H1 (cell line): Measurements from ENCODE around the gene GSTM3. TPM values are rescaled to one million over a fixed set of nuclear protein-coding genes. Genes with fewer than 3 reads are reported as not detected.

ENCODE experiments used
- BACH1 ChIP-seq: IDR thresholded peaks from 2 replicates; pipeline ENCODE4 v1.6.1; 2012; ENCODE audit warnings: low read length, improper control_type of control experiment
- CHD2 ChIP-seq: IDR thresholded peaks from 2 replicates; pipeline ENCODE4 v1.6.1; 2012; ENCODE audit warnings: low read length, improper control_type of control experiment
- EP300 ChIP-seq, 2 experiments: IDR thresholded peaks; 1 replicate in 1 of 2; 2 replicates in 1 of 2; pipeline ENCODE4 v1.6.1; 2011 to 2012; ENCODE audit warnings: low read depth in 2 of 2, low read length in 2 of 2, mild to moderate bottlenecking in 2 of 2, borderline replicate concordance in 1 of 2, inconsistent platforms in 1 of 2, moderate library complexity in 1 of 2
- JUND ChIP-seq: IDR thresholded peaks from 2 replicates; pipeline ENCODE4 v1.6.1; 2011; ENCODE audit warnings: mild to moderate bottlenecking, improper control_type of control experiment, low read length
- POU5F1 ChIP-seq: IDR thresholded peaks from 2 replicates; pipeline ENCODE4 v1.6.1; 2011; ENCODE audit warnings: low read depth, mild to moderate bottlenecking, low read length, moderate library complexity
- RNF2 ChIP-seq: fragments of 200-900, 300-1000 bp; sonication (generic); IDR thresholded peaks from 2 replicates; pipeline ENCODE4 v1.7.1; 2016; ENCODE audit warnings: borderline replicate concordance, low read depth, mild to moderate bottlenecking, antibody characterized with exemption, low read length; ENCODE audit not compliant: poor library complexity, severe bottlenecking; ENCODE audit errors: missing control alignments
- SUZ12 ChIP-seq: fragments of 200-600 bp; sonication (generic); IDR thresholded peaks from 2 replicates; pipeline ENCODE4 v1.6.1; 2012; ENCODE audit warnings: mild to moderate bottlenecking, inconsistent platforms, low read length, moderate library complexity, mixed read lengths
- polyA plus RNA-seq, 7 experiments: library from polyadenylated mRNA; depleted of rRNA in 3 of 7; stranded (reverse) in 5 of 7; unstranded in 2 of 7; fragments of >200 nt in 5 of 7; fragments of 200-250 nt in 2 of 7; gene quantifications; 1 replicate in 5 of 7; 2 replicates in 1 of 7; 4 replicates in 1 of 7; pipeline versions ENCODE4 v1.2.1 to v1.2.3, GENCODE V29; 2011 to 2013; ENCODE audit warnings: missing spikeins in 2 of 7, mixed read lengths in 2 of 7
- total RNA-seq: library from RNA; stranded (reverse); fragmentation: NEBNext Ultra II Directional; extraction: Animal tissue kit (Norgen Biotek cat#: 25700); gene quantifications from 2 replicates; pipeline ENCODE4 v1.2.1, GENCODE V29; 2021

The GSTM3 gene
- total and polyA plus RNA-seq, 2 of the 8 experiments (the other 6 are each of a cell fraction or from before 2014, with no cell fraction given) = 2.2 to 5.1 TPM

DNA sequence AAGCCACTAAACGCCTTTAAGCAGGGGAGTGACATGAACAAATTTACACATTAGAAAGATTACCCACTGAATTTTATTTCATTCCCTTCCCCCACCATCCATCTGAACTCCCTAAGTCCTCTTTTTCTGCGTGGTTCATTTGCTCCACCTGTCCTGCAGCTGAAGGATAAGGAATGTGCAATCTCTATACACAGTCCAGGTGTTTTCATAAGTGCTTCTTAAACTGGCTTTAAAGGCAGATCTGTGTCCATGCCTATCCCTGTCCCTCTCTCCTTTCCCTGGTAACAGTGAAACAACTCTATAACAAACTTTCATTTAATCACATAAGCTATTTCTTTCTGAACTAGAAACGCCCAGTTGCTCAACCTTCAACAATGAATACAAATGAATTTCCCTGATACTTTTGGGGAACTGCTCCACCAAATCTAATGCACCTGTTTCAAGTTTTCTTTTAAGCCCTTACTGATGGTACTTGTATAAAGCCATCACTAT, 8.4 kb downstream of the GSTM3 start (continued):
- no peak for TF ChIP-seq EP300 (IDR thresholded peaks at IDR 0.05; ENCODE audit: borderline replicate concordance in 1 of 2, low read depth in 2 of 2, low read length in 2 of 2)
- no peak for TF ChIP-seq SUZ12
- no peak for TF ChIP-seq CHD2
- no peak for TF ChIP-seq BACH1
- TF ChIP-seq RNF2 = no peak
- TF ChIP-seq POU5F1 = no peak
- TF ChIP-seq JUND = no peak
